DMS 273 (cell line): Measurements from ENCODE around the gene AEN.

Experiments
- DNase-seq: peaks from one replicate; lab custom pipeline; 2025; ENCODE audit not compliant: unreplicated experiment; lab: John Stamatoyannopoulos, UW

The AEN gene

GRCh38 chr15:88620995-88621772 lies at the start of gene AEN:
Gene AEN (plus strand): TSS chr15:88621340. CDS start chr15:88626210, 4,870 bp downstream.
- peak; percentile 96 for DNase-seq

- DNase-seq: peak; percentile 65
Measured at GRCh38 chr15:88571852-88572259, 49.3 kb upstream of the AEN start.

GRCh38 chr15:88574077-88574476 lies 47.1 kb upstream of the AEN start:
- DNase-seq: no peak

GRCh38 chr15:88574655-88575054 lies 46.5 kb upstream of the AEN start:
- DNase-seq: peak; percentile 46

GRCh38 chr15:88579322-88579721 lies 41.8 kb upstream of the AEN start:
- DNase-seq: no peak

GRCh38 chr15:88580532-88580931 lies 40.6 kb upstream of the AEN start:
- DNase-seq: peak; percentile 24

GRCh38 chr15:88586401-88587162 lies 34.6 kb upstream of the AEN start:
- no peak for DNase-seq

- DNase-seq: no peak
Measured at GRCh38 chr15:88590759-88591158, 30.4 kb upstream of the AEN start.

- DNase-seq: no peak
Measured at GRCh38 chr15:88591384-88591783, 29.8 kb upstream of the AEN start.

GRCh38 chr15:88603885-88604284 lies 17.3 kb upstream of the AEN start:
- no peak for DNase-seq

GRCh38 chr15:88604381-88605188 lies 16.6 kb upstream of the AEN start:
- DNase-seq: peak; percentile 54

GRCh38 chr15:88605189-88606069 lies 15.7 kb upstream of the AEN start:
- DNase-seq: peak; percentile 71

- DNase-seq: peak; percentile 9
Measured at GRCh38 chr15:88606070-88606794, 14.9 kb upstream of the AEN start.

- no peak for DNase-seq
Measured at GRCh38 chr15:88607951-88608350, 13.2 kb upstream of the AEN start.

GRCh38 chr15:88608607-88609181 lies 12.4 kb upstream of the AEN start:
- DNase-seq: no peak

GRCh38 chr15:88609344-88610090 lies 11.6 kb upstream of the AEN start:
- no peak for DNase-seq

GRCh38 chr15:88610701-88611231 lies 10.4 kb upstream of the AEN start:
- DNase-seq: peak; percentile 24

- no peak for DNase-seq
Measured at GRCh38 chr15:88612186-88612796, 8.8 kb upstream of the AEN start.
